Erythroblast (primary cell): ENCODE data around the gene RPL13.
"Not testable (repeated sequence)": the region's sequence is repeated elsewhere in the genome, so short reads cannot be mapped to it uniquely, and the experiment has no call there.

Experiments used
- DNase-seq, 2 experiments: peaks; one replicate each; lab custom pipeline; 2025; lab: John Stamatoyannopoulos, UW
- GATA1 ChIP-seq: IDR thresholded peaks from 2 replicates; pipeline ENCODE4 v1.6.1; 2011; ENCODE audit warnings: low read depth, mild to moderate bottlenecking, control low read depth, low read length, moderate library complexity
- POLR2A ChIP-seq: IDR thresholded peaks from 2 replicates; pipeline ENCODE4 v1.6.1; 2011; ENCODE audit warnings: mild to moderate bottlenecking, low read length

RPL13 gene

DNA sequence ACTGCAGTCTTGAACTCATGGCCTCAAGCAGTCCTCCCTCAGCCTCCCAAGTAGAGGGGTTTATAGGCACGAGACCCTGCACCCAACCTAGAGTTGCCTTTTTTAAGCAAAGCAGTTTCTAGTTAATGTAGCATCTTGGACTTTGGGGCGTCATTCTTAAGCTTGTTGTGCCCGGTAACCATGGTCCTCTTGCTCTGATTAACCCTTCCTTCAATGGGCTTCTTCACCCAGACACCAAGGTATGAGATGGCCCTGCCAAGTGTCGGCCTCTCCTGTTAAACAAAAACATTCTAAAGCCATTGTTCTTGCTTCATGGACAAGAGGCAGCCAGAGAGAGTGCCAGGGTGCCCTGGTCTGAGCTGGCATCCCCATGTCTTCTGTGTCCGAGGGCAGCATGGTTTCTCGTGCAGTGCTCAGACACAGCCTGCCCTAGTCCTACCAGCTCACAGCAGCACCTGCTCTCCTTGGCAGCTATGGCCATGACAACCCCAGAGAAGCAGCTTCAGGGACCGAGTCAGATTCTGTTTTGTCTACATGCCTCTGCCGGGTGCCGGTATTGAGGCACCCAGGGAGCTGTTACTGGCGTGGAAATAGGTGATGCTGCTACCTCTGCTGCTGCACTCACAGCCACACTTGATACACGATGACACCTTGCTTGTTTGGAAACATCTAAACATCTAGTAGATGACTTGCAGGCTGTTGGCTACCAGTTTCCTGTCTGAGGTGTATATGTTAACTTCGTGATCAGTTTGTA lies 3.3 kb downstream of the RPL13 start:
- no peak for DNase-seq

DNA sequence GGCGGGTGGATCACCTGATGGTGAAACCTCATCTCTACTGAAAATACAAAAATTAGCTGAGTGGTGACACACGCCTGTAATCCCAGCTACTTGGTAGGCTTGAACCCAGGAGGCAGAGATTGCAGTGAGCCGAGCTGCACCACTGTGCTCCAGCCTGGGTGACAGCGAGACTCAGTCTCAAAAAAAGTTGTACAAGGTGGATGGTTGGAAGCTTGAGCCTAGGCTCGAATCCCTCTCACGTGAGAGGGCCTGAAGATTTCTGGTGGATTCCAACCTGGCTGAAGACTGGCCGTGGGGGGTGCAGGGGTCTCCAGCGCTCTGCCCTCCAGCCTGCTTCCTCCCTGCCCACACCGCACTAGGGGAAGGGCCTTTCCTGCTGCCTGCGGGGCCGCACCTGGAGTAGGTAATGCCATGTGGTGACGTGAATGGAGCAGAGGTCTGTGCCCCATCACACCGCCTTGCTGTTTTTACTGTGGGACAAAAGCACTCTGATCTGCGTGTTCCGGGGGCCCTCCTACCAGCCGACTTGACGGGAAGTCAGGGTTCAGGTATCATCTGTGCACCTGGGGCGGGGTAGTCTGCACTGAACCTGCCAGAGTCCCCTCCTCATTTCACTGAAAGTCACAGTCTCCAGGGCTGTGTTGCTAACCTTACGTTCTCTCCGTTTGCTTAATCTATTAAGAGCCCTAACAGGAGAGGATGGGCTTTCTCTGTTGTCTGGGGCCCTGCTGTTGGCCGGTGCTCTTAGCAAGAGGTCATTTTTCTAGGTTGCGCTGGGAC lies 4.2 kb downstream of the RPL13 start:
- peak in 1 of 2 experiments; percentile 38 for DNase-seq
- TF ChIP-seq GATA1 (no peak), POLR2A (peak; percentile 62)

More for the DNA sequence above, 3.3 kb downstream of the RPL13 start:
- TF ChIP-seq GATA1 (no peak), POLR2A (no peak)

DNA sequence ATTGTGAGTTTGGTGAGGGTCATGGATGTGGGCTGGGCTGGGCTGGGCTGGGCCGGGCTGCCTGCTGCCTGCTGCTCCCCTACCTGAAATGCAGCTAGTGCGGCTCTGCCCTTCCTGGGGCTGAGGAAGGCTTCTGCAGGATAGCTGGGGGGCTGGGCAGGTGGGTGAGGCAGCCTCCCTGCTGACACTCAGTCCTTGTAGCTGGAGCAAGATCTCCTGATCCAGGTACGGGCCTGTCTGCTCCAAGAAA lies 4.7 kb downstream of the RPL13 start:
- TF ChIP-seq GATA1 = no peak
- TF ChIP-seq POLR2A = no peak
- no peak for DNase-seq

DNA sequence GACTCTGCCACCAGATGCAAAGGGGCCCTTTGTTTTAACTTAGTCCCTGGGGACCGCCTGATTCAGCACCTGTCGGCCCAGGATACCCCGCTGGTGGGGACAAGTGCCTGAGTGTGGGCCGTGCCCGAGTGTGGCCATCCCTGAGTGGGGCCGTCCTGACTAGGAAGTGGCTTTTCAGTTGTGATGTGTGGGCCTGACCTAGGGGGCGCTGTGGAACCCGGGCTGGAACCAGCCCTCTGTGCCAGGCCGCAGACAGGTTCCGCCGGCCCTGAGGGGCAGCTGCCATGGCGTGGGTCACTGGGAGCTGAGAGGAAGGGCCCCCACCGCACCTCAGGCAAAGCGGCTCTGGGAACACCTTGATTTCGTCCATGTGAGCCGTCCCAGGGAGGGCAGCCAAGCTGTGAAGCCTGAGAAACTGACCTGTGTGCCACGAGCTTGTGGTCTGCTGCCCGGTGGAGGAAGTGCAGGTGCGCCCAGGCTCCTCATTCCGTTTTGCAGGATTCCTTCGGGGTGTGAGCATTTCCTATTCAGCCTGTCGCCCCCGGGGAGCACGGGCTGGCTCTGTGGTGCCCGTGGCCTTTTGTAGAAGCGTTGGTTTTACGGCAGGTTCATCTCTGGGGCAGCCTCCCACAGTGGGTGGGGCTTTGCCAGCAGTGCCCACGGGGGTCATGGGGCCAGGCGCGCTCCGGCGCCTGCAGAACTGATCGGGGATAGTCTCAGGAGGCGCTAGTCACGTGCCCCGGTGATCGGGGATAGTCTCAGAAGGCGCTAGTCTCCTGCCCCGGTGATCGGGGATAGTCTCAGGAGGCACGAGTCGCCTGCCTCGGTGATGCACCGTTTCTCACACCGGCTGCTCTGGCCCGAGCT lies 5.3 kb downstream of the RPL13 start:
- DNase-seq = peak; percentile 54 to 60
- TF ChIP-seq GATA1 (no peak), POLR2A (peak; percentile 27)

DNA sequence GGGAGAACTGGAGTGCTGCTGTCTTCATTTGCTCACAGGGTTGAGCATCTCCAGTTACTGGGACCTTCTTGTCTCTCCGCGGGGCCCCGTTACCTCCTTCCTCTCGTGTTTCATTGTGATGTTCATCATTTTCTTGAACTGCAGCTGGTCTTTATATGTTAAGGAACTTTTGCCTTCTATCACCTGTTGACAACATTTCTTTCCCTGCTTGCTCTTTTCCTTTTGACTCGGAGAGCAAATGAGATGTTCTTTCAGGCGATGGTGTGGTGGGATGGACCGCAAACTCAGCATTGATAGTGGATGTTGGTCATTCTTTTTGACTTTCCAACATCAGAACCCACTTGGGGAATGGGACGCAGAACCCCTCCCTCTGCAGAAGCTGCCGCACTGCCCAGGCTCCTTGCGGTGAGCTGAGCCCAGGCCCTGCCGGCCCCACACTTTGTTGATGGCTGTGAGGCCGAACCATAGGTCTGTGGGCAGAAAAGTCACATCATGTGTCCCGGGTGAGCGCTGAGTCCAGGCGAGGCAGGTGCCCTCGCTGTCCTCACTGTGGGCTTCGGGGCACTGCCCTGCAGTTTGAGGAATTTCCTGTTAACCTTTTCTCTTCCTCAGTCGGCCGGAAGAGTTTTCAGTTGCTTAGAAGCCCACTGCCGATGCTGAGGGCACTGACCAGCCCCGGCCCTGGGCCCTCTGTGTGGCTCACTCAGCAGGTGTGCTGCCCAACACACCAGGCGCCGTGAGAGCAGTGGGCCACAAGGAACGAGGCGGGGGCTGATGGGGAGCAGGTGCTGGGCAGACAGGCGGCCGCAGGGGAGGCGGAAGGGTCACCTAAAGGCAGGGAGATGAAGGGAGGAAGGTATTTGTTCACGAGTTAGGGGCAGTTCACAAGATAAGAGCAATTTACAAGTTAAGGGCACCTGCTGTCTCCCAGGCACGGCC lies 7.4 kb downstream of the RPL13 start:
- TF ChIP-seq GATA1 (no peak), POLR2A (no peak)
- DNase-seq = no peak

DNA sequence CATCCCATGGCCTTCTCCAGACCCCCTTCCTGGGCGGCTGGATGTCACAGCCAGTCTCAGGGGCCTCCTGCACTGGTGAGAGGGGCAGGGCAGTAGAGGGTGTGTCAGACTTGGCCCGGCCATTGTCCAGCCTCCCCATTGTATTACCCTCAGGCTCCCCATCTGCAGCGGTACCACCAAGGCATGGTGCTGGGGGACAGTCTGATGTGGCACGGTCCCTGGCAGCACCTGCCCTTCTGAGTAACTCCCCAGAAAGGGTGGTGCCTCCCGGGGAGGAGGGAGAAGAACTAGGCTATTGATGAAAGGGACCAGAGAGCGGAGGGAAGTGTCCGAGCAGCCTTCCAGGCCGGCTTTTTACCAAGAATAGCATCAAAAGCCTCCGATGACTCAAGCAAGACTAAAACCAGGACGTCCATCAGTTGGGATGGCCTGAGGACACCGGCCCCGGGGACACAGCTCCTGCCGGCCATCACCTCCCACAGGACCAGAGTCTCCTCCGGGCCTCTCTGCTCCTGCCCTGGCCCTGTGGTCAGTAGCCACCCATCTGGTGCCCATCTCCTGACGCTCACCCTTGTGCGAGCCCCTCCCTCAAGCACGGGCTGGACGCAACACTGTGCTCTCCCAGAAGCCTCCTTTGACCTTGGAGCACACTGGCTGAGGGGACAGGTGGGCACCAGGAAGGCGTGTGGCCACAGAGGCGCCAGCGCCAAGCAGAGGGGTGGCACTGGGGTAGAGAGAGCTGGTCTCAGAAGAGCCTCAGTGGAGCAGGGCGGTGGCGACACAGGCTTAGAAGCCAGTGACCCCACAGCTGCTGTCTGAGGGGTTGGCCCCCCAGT lies 9.2 kb downstream of the RPL13 start:
- DNase-seq = no peak

DNA sequence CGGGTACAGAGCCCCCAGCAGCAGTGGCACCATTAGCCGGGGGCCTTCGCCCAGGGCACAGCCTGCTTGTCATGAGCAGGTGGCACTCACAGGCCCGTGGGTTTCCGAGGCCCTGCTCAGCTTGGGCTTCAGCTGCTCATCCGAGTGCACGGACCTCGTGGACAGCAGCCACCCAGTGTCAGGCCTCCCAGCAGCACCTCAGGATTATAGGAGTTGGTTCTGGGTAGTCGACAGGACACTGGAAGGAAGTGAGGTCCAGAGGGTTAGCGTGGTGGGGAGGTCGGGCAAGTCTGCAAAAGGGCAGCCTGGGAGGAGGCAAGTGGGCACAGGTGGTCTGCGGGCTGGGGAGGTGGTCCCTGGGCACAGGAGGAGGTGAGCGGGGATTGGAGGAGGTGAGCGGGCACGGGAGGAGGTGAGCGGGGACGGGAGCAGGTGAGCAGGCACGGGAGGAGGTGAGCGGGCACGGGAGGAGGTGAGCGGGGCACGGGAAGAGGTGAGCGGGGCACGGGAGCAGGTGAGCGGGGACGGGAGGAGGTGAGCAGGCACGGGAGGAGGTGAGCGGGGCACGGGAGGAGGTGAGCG lies 10.0 kb downstream of the RPL13 start:
- TF ChIP-seq POLR2A (no peak), GATA1 (no peak)
- no peak for DNase-seq

More for the DNA sequence above, 9.2 kb downstream of the RPL13 start:
- TF ChIP-seq POLR2A (no peak), GATA1 (no peak)

DNA sequence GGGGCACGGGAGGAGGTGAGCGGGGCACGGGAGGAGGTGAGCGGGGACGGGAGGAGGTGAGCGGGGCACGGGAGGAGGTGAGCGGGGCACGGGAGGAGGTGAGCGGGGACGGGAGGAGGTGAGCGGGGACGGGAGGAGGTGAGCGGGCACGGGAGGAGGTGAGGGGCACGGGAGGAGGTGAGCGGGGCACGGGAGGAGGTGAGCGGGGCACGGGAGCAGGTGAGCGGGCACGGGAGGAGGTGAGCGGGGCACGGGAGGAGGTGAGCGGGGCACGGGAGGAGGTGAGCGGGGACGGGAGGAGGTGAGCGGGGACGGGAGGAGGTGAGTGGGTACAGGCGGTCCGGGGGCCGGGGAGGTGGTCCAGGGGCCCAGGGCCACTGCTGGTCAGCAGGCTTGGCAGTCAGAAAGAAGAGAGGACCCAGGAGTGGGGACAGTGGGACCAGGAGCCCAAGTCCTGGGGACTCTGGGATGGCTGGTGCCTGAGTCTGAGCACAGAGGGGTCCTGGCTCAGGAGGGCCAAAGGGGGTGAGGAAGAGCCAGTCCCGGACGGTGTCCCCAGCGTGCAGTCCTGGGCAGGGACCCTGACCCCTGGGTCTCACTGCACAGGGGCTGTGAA lies 10.6 kb downstream of the RPL13 start:
- DNase-seq = not testable (repeated sequence)

DNA sequence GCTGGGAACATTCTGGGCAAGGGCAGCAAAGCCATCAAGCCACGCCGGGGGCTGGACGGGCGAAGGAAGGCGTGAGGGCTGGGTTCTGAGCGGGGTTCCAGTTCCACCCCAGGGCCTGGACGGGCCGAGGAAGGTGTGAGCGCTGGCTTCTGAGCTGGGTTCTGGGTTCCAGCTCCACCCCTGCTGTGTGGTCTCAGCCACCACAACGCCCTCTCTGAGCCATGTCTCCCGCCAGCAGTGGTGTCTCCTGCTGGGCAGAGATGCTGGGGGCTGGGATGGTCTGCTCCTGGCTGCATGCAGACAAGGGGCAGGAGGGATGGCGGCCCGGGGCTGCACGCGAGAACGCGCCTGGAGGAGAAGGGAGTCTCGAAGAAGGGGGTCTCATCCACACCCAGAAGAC lies 11.2 kb downstream of the RPL13 start:
- DNase-seq = no peak

DNA sequence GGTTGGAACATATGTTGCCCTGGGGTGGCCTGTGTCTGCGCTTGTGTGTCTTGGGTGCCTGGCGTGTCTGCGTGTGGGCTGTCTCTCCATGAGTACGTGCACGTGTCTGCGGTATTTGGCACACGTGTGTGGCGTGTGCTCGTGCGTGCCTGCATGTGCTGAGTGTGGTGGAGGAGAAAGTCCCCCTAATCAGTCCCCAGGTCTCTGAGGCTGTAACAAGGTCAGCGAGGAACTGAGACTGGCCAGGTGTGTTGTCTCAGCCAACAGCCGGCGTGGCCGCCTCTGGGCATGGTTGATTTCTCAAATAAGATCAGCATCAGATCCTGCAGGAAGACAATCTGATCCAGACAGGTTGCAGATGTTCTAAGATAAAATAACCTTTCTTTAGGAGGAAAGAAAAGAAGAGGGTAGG lies 11.6 kb downstream of the RPL13 start:
- TF ChIP-seq POLR2A = no peak
- TF ChIP-seq GATA1 = no peak
- DNase-seq = no peak

More for the DNA sequence above, 11.2 kb downstream of the RPL13 start:
- no peak for TF ChIP-seq GATA1
- TF ChIP-seq POLR2A = no peak

DNA sequence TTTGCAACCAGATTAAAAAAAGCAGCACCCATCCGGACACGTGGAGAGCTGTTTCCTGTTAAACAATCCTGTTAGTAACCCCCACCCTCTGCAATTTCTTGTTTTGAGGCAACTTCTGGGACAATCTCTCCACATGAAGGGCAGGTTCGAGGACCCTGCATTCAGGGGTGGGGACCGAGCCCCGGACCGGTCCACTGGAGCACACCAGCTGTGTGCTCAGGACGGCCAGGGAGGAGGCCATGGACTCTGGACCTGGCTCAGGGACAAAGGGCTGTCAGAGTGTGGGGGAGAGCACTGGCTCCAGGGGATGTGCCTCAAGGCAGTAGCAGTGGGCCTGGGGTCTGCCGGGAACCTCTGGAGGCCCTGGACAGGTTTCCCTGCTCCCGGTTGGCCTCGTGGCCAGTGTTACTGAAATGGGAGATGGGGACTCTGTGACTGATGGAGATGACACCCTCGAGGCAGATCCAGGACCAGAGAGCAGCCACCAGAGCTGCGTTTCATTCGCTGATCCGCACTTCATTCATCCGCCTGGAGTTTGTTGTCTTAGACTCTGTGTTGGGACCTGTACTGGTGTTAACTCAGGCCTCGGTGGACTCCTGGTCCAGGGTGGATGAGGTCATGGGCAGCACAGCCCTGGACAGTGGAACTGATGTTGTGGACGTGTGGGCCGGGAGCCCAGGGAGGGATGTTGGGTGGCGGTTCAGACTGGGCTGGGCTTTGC lies 12.2 kb downstream of the RPL13 start:
- TF ChIP-seq GATA1 (no peak), POLR2A (no peak)
- no peak for DNase-seq
